ENCODE data around the gene TRIAP1.

TRIAP1 gene

DNA sequence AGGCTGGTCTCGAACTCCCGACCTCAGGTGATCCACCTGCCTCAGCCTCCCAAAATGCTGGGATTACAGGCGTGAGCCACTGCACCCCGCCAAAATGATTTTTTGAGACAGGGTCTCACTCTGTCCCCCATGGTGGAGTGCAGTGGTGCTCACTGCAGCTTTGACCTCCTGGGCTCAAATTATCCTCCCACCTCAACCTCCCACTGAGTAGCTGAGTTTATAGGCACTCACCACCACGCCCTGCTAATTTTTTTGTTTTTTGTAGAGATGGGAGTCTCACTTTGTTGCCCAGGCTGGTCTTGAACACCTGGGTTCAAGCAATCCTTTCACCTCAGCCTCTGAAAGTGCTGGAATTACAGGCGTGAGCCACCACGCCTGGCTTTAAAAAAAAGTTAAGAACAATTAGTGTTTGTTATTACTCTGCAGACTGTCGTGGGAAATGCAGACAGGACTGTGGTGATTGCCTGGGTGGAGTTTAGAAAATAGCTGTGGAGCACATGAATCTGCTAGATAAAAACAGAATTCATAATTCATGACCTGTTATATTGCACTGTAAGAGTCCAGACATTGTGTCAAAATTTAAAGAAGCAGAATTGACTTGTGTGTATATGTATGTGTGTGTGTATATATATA is 17.5 kb downstream of the TRIAP1 start:
- ATAC-seq: no peak
- TF ChIP-seq OSR1 (CRISPR knock-in tag; IDR thresholded peaks at IDR 0.05) (no peak), ZNF565 (CRISPR knock-in tag; conservative IDR thresholded peaks at IDR 0.05; ENCODE audit: low read depth) (no peak), PPARA (CRISPR knock-in tag; IDR thresholded peaks at IDR 0.05; ENCODE audit: borderline replicate concordance) (no peak), ZNF70 (CRISPR knock-in tag; IDR thresholded peaks at IDR 0.05) (no peak), GLIS3 (CRISPR knock-in tag; IDR thresholded peaks at IDR 0.05) (no peak), TCF4 (CRISPR knock-in tag; IDR thresholded peaks at IDR 0.05; ENCODE audit: borderline replicate concordance) (no peak), ISL1 (CRISPR knock-in tag; IDR thresholded peaks at IDR 0.05) (no peak), SNAI2 (CRISPR knock-in tag; IDR thresholded peaks at IDR 0.05) (no peak), ESRRG (CRISPR knock-in tag; IDR thresholded peaks at IDR 0.05) (no peak)
- TF ChIP-seq, protein P1, sequence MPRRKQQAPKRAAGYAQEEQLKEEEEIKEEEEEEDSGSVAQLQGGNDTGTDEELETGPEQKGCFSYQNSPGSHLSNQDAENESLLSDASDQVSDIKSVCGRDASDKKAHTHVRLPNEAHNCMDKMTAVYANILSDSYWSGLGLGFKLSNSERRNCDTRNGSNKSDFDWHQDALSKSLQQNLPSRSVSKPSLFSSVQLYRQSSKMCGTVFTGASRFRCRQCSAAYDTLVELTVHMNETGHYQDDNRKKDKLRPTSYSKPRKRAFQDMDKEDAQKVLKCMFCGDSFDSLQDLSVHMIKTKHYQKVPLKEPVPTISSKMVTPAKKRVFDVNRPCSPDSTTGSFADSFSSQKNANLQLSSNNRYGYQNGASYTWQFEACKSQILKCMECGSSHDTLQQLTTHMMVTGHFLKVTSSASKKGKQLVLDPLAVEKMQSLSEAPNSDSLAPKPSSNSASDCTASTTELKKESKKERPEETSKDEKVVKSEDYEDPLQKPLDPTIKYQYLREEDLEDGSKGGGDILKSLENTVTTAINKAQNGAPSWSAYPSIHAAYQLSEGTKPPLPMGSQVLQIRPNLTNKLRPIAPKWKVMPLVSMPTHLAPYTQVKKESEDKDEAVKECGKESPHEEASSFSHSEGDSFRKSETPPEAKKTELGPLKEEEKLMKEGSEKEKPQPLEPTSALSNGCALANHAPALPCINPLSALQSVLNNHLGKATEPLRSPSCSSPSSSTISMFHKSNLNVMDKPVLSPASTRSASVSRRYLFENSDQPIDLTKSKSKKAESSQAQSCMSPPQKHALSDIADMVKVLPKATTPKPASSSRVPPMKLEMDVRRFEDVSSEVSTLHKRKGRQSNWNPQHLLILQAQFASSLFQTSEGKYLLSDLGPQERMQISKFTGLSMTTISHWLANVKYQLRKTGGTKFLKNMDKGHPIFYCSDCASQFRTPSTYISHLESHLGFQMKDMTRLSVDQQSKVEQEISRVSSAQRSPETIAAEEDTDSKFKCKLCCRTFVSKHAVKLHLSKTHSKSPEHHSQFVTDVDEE (CRISPR knock-in tag; IDR thresholded peaks at IDR 0.05): no peak
- TF ChIP-seq, protein P2, sequence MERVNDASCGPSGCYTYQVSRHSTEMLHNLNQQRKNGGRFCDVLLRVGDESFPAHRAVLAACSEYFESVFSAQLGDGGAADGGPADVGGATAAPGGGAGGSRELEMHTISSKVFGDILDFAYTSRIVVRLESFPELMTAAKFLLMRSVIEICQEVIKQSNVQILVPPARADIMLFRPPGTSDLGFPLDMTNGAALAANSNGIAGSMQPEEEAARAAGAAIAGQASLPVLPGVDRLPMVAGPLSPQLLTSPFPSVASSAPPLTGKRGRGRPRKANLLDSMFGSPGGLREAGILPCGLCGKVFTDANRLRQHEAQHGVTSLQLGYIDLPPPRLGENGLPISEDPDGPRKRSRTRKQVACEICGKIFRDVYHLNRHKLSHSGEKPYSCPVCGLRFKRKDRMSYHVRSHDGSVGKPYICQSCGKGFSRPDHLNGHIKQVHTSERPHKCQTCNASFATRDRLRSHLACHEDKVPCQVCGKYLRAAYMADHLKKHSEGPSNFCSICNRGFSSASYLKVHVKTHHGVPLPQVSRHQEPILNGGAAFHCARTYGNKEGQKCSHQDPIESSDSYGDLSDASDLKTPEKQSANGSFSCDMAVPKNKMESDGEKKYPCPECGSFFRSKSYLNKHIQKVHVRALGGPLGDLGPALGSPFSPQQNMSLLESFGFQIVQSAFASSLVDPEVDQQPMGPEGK (CRISPR knock-in tag; IDR thresholded peaks at IDR 0.05; ENCODE audit: borderline replicate concordance): no peak
- TF ChIP-seq, protein P3, sequence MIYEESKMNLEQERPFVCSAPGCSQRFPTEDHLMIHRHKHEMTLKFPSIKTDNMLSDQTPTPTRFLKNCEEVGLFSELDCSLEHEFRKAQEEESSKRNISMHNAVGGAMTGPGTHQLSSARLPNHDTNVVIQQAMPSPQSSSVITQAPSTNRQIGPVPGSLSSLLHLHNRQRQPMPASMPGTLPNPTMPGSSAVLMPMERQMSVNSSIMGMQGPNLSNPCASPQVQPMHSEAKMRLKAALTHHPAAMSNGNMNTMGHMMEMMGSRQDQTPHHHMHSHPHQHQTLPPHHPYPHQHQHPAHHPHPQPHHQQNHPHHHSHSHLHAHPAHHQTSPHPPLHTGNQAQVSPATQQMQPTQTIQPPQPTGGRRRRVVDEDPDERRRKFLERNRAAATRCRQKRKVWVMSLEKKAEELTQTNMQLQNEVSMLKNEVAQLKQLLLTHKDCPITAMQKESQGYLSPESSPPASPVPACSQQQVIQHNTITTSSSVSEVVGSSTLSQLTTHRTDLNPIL (CRISPR knock-in tag; IDR thresholded peaks at IDR 0.05; ENCODE audit: low read depth): no peak
- TF ChIP-seq, protein P4, sequence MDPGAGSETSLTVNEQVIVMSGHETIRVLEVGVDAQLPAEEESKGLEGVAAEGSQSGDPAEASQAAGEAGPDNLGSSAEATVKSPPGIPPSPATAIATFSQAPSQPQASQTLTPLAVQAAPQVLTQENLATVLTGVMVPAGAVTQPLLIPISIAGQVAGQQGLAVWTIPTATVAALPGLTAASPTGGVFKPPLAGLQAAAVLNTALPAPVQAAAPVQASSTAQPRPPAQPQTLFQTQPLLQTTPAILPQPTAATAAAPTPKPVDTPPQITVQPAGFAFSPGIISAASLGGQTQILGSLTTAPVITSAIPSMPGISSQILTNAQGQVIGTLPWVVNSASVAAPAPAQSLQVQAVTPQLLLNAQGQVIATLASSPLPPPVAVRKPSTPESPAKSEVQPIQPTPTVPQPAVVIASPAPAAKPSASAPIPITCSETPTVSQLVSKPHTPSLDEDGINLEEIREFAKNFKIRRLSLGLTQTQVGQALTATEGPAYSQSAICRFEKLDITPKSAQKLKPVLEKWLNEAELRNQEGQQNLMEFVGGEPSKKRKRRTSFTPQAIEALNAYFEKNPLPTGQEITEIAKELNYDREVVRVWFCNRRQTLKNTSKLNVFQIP (CRISPR knock-in tag; IDR thresholded peaks at IDR 0.05; ENCODE audit: borderline replicate concordance, low read depth): no peak

DNA sequence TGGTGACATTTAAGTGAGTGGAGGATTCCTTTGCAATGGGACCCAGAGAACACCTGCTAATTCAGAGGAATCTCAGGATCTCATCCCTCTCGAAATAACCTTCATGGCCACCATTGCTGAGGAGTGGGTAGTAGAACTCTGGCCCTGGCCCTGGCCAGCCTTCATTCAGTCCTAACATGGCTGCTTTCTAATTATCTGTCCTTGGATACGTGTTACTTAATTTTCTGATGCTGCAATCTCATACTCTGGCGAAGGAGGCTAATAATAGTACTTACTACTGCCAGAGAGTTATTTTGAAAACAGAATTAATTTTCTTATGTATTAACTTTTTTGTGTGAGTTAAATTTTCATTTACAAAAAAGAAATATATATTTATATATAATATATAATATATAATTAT is 20.4 kb downstream of the TRIAP1 start:
- TF ChIP-seq ZC3H10 (CRISPR knock-in tag; IDR thresholded peaks at IDR 0.05) (no peak), ZNF70 (CRISPR knock-in tag; IDR thresholded peaks at IDR 0.05) (no peak)
- ATAC-seq: no peak

DNA sequence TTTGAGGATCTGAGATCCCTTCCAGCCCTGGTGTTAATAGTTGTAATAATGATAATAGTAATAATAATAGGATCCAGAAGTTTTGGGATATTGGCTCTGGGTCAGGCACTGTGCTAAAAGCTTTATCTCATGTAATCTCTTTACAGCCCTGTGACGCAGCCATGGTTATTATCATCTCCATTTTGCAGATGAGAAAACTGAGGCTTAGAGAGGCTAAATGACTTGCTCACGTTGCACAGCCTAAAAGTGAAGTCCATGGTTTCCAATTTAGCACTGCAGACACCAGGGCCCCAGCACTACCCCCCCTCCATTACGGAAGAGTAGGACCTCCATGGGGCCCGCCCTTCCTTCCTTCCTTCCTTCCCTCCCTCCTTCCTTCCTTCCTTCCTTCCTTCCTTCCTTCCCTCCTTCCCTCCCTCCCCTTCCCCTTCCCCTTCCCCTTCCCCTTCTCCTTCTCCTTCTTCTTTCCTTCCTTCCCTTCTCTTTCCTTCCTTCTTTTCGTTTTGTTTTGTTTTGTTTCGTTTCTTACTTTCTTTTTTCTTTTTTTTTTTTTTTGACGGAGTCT is 23.2 kb downstream of the TRIAP1 start:
- ATAC-seq: no peak
- TF ChIP-seq ZC3H10 (CRISPR knock-in tag; IDR thresholded peaks at IDR 0.05) (no peak), ESRRG (CRISPR knock-in tag; IDR thresholded peaks at IDR 0.05) (no peak), ARNTL (CRISPR knock-in tag; IDR thresholded peaks at IDR 0.05; ENCODE audit: borderline replicate concordance, low read depth) (no peak), BACH2 (CRISPR knock-in tag; IDR thresholded peaks at IDR 0.05; ENCODE audit: borderline replicate concordance) (no peak), ZNF8 (CRISPR knock-in tag; IDR thresholded peaks at IDR 0.05) (no peak), TOX (CRISPR knock-in tag; IDR thresholded peaks at IDR 0.05; ENCODE audit: borderline replicate concordance) (no peak)
- TF ChIP-seq, protein P4 (CRISPR knock-in tag; IDR thresholded peaks at IDR 0.05; ENCODE audit: borderline replicate concordance, low read depth): no peak
- TF ChIP-seq, protein P2 (CRISPR knock-in tag; IDR thresholded peaks at IDR 0.05; ENCODE audit: borderline replicate concordance): no peak

All from SK-N-SH treated with all-trans-retinoic acid at 6 μM for 48 hours (cell line).